ENCODE data around the gene RP9. TPM values are rescaled to one million over a fixed set of nuclear protein-coding genes. Genes with fewer than 3 reads are reported as not detected.
"Not testable (repeated sequence)": the region's sequence is repeated elsewhere in the genome, so short reads cannot be mapped to it uniquely, and the experiment has no call there.

RP9 gene
- total RNA-seq, 2 experiments from 2014 or later, result 11.6 to 14.0 TPM

DNA sequence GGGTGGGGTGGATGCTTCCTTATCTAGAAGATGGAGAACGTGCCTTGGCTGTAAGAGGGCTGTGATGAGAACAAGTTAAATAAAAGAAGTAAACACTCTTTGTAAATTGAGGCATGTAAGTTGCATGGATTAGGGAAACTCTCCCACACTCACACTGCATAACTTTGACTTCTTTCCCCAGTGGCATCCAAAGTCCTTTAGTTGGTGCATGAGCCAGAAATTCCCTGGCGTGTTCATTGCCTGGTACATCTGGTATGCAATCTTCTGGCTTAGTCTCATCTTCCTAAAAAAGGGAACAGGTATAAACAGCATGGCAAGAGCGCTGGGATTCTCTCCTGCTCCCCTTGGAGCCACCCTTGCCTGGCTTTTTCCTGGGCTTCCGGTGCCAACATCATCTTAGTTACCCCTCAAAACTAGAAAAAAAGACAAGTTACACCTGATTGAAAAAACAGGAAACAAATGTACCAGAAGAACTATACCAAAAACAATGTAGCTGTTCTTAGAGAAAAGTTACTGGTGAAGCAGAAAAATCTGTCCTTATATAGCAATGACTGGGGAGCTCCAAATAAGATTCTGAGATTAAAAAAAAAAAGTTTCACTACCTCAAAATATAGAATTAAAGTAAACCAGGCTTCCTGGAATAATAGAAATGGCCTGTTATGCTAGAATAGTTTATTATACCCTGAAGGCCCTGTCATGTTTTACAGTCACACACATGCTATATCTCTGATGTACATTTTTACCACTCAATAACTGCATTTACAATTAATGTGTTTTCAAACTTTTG, 9.9 kb downstream of the RP9 start:
- H3K27ac Mint-ChIP-seq, result no peak overlapping the region
- H3K27me3 Mint-ChIP-seq, result no peaks in the 10 kb centered on the region
- H3K4me1 Mint-ChIP-seq (ENCODE audit: low read depth), result no peaks in the 10 kb centered on the region
- DNase-seq, result no peak
- intact Hi-C loops (cut with micrococcal nuclease), result no loop called here
- no peak overlapping the region for H3K4me3 Mint-ChIP-seq
- peaks cover 44% of the 10 kb centered on the region for H3K36me3 Mint-ChIP-seq
- no peaks in the 10 kb centered on the region for H3K9me3 Mint-ChIP-seq
- CTCF ChIA-PET, result interaction anchor here (1.0 to 1.3 kb wide), 2 partner anchors 9 to 252 kb away, joined by 3 to 4 read pairs; no protein-coding TSS in a partner anchor
- POLR2A ChIA-PET, result no interaction called here

DNA sequence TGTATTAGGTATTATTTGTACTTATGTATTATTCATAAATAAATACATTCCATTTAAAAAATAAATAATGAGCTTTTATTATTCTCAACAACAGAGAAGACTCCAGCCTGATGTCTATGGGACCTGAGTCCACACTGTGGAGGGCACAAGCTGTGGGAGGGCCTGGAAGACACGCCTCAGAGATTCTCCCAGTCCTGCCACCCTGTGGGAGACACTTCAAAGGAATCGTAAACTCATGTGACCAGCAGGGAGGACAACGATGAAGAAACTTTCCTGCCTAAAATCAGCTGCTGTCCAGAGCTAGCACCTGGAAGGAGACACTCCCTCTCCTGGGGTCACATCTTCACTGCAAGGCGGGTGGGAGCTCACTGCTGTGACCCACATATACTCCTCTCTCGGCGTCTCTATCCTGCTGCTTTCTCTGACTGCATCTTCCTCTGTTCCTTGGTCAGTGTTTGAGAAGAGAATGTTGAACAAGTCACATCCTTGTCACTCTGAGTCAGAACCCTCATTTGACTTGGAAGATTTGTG, 14.4 kb downstream of the RP9 start:
- peaks cover 29% of the 10 kb centered on the region for H3K36me3 Mint-ChIP-seq
- H3K27ac Mint-ChIP-seq; H3K4me1 Mint-ChIP-seq (ENCODE audit: low read depth); H3K27me3 Mint-ChIP-seq; POLR2A ChIA-PET; H3K9me3 Mint-ChIP-seq; H3K4me3 Mint-ChIP-seq; CTCF ChIA-PET; DNase-seq; intact Hi-C loops (cut with micrococcal nuclease): not testable (repeated sequence)

DNA sequence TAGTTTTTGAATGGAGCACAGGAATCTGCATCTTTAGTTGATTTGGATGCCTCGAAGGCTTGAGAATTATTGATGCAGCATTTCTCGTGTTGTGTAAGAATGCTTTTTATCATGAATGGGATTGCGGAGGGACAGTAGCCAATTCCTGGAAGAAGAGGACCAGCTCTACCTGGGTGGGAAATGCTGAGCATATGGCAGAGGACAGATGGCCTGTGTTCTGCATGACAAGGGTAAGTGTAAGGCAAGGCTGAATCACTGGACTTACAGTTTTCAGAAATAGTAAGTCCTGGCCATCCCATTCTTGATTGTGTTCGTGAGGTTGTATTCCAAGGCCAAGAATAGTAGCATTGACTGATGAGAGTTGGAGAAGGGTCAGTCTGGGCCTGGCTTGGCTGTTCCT, 15.9 kb downstream of the RP9 start:
- Mint-ChIP-seq H3K36me3 (peaks cover 20% of the 10 kb centered on the region), H3K9me3 (no peaks in the 10 kb centered on the region), H3K4me3 (no peak overlapping the region), H3K27ac (no peak overlapping the region), H3K27me3 (no peaks in the 10 kb centered on the region), H3K4me1 (ENCODE audit: low read depth) (no peaks in the 10 kb centered on the region)
- CTCF ChIA-PET, result interaction anchor here (1.9 kb wide), 1 partner anchor 16 kb away, joined by 4 read pairs; the partner anchor contains the start of gene RP9
- POLR2A ChIA-PET, result no interaction called here
- no peak for DNase-seq
- intact Hi-C loops (cut with micrococcal nuclease), result no loop called here

DNA sequence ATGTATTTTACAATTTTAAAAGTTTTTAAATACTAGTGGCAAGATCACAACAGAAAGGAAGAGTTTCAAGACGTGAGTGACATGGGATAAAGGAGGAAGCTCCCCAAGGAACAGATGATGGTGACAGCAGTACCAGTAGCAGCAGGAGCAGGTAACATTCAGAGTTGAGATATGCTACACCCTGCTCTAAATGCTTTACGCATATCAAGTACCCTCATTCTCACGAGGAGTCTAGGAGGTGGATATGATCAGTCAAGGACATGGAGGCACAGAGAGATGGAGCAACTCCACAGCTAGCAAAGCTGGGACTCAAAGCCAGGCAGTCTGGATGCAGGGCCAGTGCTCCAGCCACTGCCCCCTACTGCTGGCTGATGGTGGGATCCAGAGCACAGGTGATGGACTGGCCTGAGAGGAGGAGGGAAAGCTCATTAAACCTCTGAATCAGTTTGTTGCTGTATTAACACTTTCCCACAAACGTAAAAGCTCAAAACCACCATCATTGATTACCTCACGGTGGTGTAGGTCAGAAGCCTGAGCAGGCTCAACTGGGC, 17.5 kb downstream of the RP9 start:
- no peaks in the 10 kb centered on the region for H3K9me3 Mint-ChIP-seq
- peaks cover 16% of the 10 kb centered on the region for H3K36me3 Mint-ChIP-seq
- no peaks in the 10 kb centered on the region for H3K27me3 Mint-ChIP-seq
- intact Hi-C loops (cut with micrococcal nuclease), result no loop called here
- ChIA-PET CTCF (interaction anchor here (0.9 to 1.9 kb wide), 2 partner anchors 18 to 246 kb away, joined by 3 to 4 read pairs; partner anchors contain the start of gene RP9), POLR2A (no interaction called here)
- DNase-seq, result no peak
- H3K4me1 Mint-ChIP-seq (ENCODE audit: low read depth), result no peaks in the 10 kb centered on the region
- H3K4me3 Mint-ChIP-seq, result no peak overlapping the region
- H3K27ac Mint-ChIP-seq, result no peak overlapping the region

DNA sequence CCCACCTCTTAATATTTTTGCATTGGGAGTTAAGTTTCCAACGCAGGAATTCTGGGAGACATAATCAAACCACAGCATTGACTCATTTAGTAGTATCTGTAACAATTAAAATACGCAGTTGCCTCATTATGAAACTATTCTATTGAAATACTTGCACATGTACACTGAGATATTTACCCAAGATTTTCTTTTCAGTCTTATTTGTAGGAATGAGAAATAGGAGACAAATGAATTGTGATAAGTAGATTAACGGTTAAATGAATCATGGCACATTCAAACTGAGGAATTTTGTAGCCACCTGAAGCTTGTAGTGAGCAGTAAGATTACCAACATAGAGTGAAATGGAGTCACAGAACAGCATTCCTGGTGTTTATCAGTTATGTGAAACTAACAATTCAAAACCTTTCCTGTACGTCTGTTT, 18.1 kb downstream of the RP9 start:
- Mint-ChIP-seq H3K27me3 (no peaks in the 10 kb centered on the region), H3K4me1 (ENCODE audit: low read depth) (no peaks in the 10 kb centered on the region), H3K27ac (no peak overlapping the region), H3K36me3 (peaks cover 12% of the 10 kb centered on the region), H3K4me3 (no peak overlapping the region), H3K9me3 (peaks cover 3% of the 10 kb centered on the region)
- CTCF ChIA-PET, result interaction anchor here (1.9 kb wide), 1 partner anchor 18 kb away, joined by 4 read pairs; the partner anchor contains the start of gene RP9
- intact Hi-C loops (cut with micrococcal nuclease), result no loop called here
- POLR2A ChIA-PET, result no interaction called here
- no peak for DNase-seq

DNA sequence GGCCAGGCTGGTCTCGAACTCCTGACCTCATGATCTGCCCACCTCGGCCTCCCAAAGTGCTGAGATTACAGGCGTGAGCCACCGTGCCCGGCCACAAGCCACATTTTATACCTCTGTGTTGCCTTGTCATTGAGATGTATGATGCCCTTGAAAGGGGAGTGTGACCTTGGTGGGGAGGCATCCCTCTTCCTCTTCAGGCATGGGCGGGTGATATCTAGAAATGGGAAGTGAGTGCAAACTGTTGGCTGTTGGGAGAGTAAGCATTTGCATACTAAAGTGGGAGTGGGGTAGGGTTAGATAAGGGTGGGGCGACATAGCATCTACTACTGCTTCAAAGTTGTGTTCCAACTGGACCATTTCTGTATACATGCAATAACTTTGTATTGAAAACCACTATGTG, 20.1 kb downstream of the RP9 start:
- ChIA-PET CTCF (no interaction called here), POLR2A (no interaction called here)
- intact Hi-C loops (cut with micrococcal nuclease), result no loop called here
- Mint-ChIP-seq H3K27me3 (no peaks in the 10 kb centered on the region), H3K36me3 (peaks cover 7% of the 10 kb centered on the region), H3K27ac (no peak overlapping the region), H3K4me3 (no peak overlapping the region), H3K9me3 (peaks cover 5% of the 10 kb centered on the region), H3K4me1 (ENCODE audit: low read depth) (no peaks in the 10 kb centered on the region)
- no peak for DNase-seq

DNA sequence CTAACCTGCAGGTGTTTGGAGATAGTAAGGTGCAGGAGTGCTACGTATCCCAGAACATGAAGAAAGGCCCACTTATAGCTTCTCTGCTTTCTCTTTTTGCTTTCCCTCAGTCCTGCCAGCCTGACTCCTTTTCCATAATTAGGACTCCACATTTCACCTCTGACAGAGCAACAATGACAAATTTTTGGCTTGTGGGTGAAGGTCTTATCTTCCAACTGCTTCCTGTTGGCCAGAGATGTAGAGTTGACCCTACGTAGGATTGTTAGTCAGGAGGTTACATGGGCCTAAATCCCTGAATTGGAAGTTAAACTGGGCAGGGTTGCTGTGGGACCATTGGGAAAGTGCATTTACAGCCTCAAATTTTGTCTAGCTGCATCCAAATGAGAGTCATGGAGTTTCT, 21.3 kb downstream of the RP9 start:
- Mint-ChIP-seq H3K36me3 (peaks cover 3% of the 10 kb centered on the region), H3K27me3 (no peaks in the 10 kb centered on the region), H3K27ac (no peak overlapping the region), H3K4me1 (ENCODE audit: low read depth) (no peaks in the 10 kb centered on the region), H3K9me3 (peaks cover 5% of the 10 kb centered on the region), H3K4me3 (no peak overlapping the region)
- POLR2A ChIA-PET, result no interaction called here
- intact Hi-C loops (cut with micrococcal nuclease), result no loop called here
- CTCF ChIA-PET, result no interaction called here
- DNase-seq, result no peak

DNA sequence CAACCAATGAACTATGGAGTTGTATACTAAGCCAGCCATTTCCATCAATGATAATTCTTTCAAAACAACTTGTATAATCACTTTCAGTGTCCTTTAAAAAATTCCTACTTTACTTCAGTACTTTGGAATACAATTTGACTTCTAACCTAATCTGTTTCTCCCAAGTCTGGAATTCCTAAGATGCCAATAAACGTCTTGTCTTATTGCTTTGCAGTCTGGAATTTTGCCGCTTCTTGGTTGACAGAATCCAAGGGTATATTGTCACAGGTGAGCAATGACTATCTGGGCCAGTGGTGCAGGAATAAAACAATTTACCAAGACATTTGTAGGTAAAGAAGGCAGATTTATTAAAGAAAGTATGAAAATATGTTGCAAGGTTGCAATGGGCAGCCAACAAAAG, 21.8 kb downstream of the RP9 start:
- ChIA-PET CTCF (no interaction called here), POLR2A (no interaction called here)
- no peaks in the 10 kb centered on the region for H3K4me1 Mint-ChIP-seq (ENCODE audit: low read depth)
- no peak overlapping the region for H3K4me3 Mint-ChIP-seq
- DNase-seq, result no peak
- intact Hi-C loops (cut with micrococcal nuclease), result no loop called here
- H3K9me3 Mint-ChIP-seq, result peaks cover 5% of the 10 kb centered on the region
- H3K27ac Mint-ChIP-seq, result no peak overlapping the region
- no peaks in the 10 kb centered on the region for H3K27me3 Mint-ChIP-seq
- H3K36me3 Mint-ChIP-seq, result peaks cover 3% of the 10 kb centered on the region

DNA sequence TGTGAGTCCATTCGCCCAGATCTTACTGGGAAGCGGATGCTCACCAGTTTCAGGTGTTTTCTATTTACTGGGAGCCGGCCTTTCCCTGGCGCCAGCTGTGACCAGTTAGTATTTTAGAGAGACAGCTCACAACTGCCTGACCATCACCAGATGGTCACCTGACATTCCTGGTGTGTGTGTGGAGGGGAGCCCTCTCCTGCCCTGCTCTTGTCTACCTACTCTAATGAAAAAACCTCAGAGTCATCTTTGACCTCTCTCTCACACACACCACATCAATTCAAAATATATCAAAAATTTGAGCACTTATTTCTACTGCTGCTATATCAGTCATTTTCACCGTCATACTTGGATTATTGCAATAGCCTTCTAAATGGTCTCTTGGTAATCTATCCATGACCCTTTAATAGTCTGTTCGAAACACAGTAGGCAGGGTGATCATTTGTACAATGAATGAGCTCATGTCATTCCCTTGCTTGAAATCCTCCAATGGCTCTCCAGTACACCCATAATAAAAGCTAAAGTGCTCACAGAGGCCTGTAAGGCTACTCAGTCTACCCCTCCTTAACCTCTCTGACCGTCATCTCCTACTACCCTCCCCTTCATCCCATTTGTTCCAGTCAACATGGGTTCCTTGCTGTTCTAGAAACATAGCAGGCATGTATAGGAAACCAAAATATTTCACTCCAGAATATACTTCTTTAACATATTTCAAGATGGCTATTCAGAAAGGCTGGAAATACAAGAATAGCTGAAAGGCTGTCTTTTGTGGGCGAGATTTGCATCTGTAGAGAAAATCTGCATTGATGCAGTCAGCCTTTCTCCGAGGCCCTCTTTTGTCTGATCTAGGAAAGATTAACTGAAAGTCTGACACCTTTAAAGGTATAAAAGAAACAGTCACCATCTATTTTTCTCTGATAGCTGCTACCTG, 29.2 kb downstream of the RP9 start:
- intact Hi-C loops (cut with micrococcal nuclease), result no loop called here
- CTCF ChIA-PET, result interaction anchor here (0.6 kb wide), 1 partner anchor 30 kb away, joined by 3 read pairs; no protein-coding TSS in a partner anchor
- Mint-ChIP-seq H3K36me3 (no peaks in the 10 kb centered on the region), H3K4me3 (no peak overlapping the region), H3K9me3 (no peaks in the 10 kb centered on the region), H3K4me1 (ENCODE audit: low read depth) (peaks cover 19% of the 10 kb centered on the region), H3K27ac (no peak overlapping the region), H3K27me3 (peaks cover under 1% of the 10 kb centered on the region)
- DNase-seq, result no peak
- POLR2A ChIA-PET, result no interaction called here

DNA sequence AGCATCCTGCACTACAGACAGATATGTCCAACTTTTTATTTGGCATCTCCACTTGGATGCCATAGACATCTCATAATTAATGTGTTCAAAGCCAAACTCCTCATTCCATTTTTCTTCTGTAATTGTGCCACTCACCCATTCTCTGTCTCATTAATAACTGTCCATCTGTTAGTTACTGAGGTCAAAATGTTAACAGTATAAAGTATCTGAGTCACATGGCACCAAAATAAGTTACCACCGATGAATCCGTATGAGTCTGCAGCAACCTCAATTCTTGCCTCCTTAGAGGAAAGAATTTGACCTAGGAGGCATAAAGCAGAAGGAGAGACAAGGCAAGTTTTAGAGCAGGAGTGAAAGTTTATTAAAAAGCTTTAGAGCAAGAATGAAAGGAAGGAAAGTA, 30.1 kb downstream of the RP9 start:
- no peak for DNase-seq
- ChIA-PET POLR2A (no interaction called here), CTCF (no interaction called here)
- no peak overlapping the region for H3K27ac Mint-ChIP-seq
- H3K9me3 Mint-ChIP-seq, result no peaks in the 10 kb centered on the region
- peaks cover 4% of the 10 kb centered on the region for H3K27me3 Mint-ChIP-seq
- intact Hi-C loops (cut with micrococcal nuclease), result no loop called here
- H3K4me3 Mint-ChIP-seq, result no peak overlapping the region
- peaks cover 19% of the 10 kb centered on the region for H3K4me1 Mint-ChIP-seq (ENCODE audit: low read depth)
- H3K36me3 Mint-ChIP-seq, result no peaks in the 10 kb centered on the region

DNA sequence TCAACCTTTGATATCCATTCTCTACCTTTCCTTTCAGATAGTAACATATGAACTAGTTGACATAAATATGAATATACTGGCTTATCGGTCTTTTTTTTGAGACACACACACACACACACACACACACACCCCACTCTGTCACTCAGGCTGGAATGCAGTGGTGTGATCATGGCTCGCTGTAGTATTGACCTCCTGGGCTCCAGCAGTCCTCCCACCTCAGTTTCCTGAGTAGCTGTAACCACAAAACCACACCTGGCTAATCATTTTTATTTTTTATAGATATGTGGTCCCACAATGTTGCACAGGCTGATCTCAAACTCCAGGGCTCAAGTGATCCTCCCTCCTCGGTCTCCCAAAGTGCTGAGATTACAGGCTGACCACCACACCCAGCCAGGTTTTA, 32.5 kb downstream of the RP9 start:
- POLR2A ChIA-PET, result interaction anchor here (0.6 kb wide), 1 partner anchor 57 kb away, joined by 4 read pairs; no protein-coding TSS in a partner anchor
- DNase-seq, result no peak
- H3K27ac Mint-ChIP-seq, result no peak overlapping the region
- no peaks in the 10 kb centered on the region for H3K36me3 Mint-ChIP-seq
- peaks cover 7% of the 10 kb centered on the region for H3K27me3 Mint-ChIP-seq
- CTCF ChIA-PET, result interaction anchor here (0.8 to 1.7 kb wide), 2 partner anchors 231 to 311 kb away, joined by 3 to 8 read pairs; no protein-coding TSS in a partner anchor
- intact Hi-C loops (cut with micrococcal nuclease), result no loop called here
- peaks cover 19% of the 10 kb centered on the region for H3K4me1 Mint-ChIP-seq (ENCODE audit: low read depth)
- no peak overlapping the region for H3K4me3 Mint-ChIP-seq
- no peaks in the 10 kb centered on the region for H3K9me3 Mint-ChIP-seq
